ENCODE measurements around the gene IFT20. TPM values are rescaled to one million over a fixed set of nuclear protein-coding genes. Genes with fewer than 3 reads are reported as not detected.

Gene IFT20
- total and polyA plus RNA-seq, 2 of the 13 experiments (the other 11 are each of a cell fraction or from before 2014, with no cell fraction given) = 28.0 to 37.8 TPM

- TF ChIP-seq AHDC1 (CRISPR knock-in tag; IDR thresholded peaks at IDR 0.05; ENCODE audit: borderline replicate concordance) (no peak), JUND (CRISPR knock-in tag; IDR thresholded peaks at IDR 0.05) (peak; percentile 51; the same call in 1 of the 2 replicates), E2F1 (CRISPR knock-in tag; IDR thresholded peaks at IDR 0.05) (peak; percentile 92), ELK4 (CRISPR knock-in tag; IDR thresholded peaks at IDR 0.05; ENCODE audit: borderline replicate concordance) (0 out of 2 replicates have a peak, but pooled peaks have one; percentile 13), ESRRA (CRISPR knock-in tag; IDR thresholded peaks at IDR 0.05; ENCODE audit: low read depth) (peak; percentile 20; the same call in 1 of the 2 replicates), MLLT10 (CRISPR knock-in tag; IDR thresholded peaks at IDR 0.05) (no peak), USF2 (IDR thresholded peaks at IDR 0.05; ENCODE audit: low read depth, low read length) (no peak), USF2 (CRISPR knock-in tag; IDR thresholded peaks at IDR 0.05; ENCODE audit: borderline replicate concordance) (0 out of 2 replicates have a peak, but pooled peaks have one; percentile 44), ZNF512 (CRISPR knock-in tag; IDR thresholded peaks at IDR 0.05) (no peak), ASH2L (IDR thresholded peaks at IDR 0.05; ENCODE audit: insufficient read length, low read depth, low read length) (peak; percentile 74), RAD21 (CRISPR knock-in tag; IDR thresholded peaks at IDR 0.05) (peak; percentile 40; the same call in 1 of the 2 replicates), ZNF484 (CRISPR knock-in tag; IDR thresholded peaks at IDR 0.05; ENCODE audit: borderline replicate concordance, low read depth) (no peak), NCOA1 (CRISPR knock-in tag; IDR thresholded peaks at IDR 0.05) (peak; percentile 81; the same call in 1 of the 2 replicates)
These were observed 16.3 kb downstream of the IFT20 start, which contains the start of gene TMEM97 (continued) for GRCh38 chr17:28318759-28319597.

Measured in HepG2 (cell line).